ENCODE results near the gene SOX12.
"Not testable (repeated sequence)": the region's sequence is repeated elsewhere in the genome, so short reads cannot be mapped to it uniquely, and the experiment has no call there.

- not testable (repeated sequence) for TF ChIP-seq CTCF (IDR thresholded peaks at IDR 0.05 in 8 of 11, conservative IDR thresholded peaks at IDR 0.05 in 3 of 11); POLR2A (IDR thresholded peaks at IDR 0.05)
These were observed 52.2 kb downstream of the SOX12 start for GRCh38 chr20:377578-377977.

Measured in spleen (tissue), 7 donors.